PC-3 (cell line): Measurements from ENCODE around the gene ULK4. TPM values are rescaled to one million over a fixed set of nuclear protein-coding genes. Genes with fewer than 3 reads are reported as not detected.

Source experiments
- ATAC-seq: fragments of 200-7000 bp; cut with Tn5 transposase; 2 replicates; pipeline ENCODE4 v1.9.1; 2020; ENCODE audit warnings: mild to moderate bottlenecking, moderate library complexity
- BruUV-seq: library from RNA; stranded (reverse); fragments of 400-500 nt; replicated peaks from 2 replicates; lab custom pipeline; 2021; lab: Mats Ljungman, UMichigan
- CTCF ChIA-PET: fragments of 300-600 bp; sonication (Branson Sonifier 250); formaldehyde crosslinking; loops from one replicate; lab custom pipeline; 2022; ENCODE audit warnings: antibody characterized with exemption; lab: Charles Lee
- POLR2A ChIA-PET: fragments of 300-600 bp; sonication (Branson Sonifier 250); formaldehyde crosslinking; loops from one replicate; lab custom pipeline; 2022; ENCODE audit warnings: antibody characterized with exemption; ENCODE audit not compliant: unreplicated experiment; lab: Charles Lee
- DNase-seq: peaks from one replicate; pipeline ENCODE4 v3.0.0-alpha.2; 2015
- H2AFZ ChIP-seq: fragments of 300-600 bp; sonication (generic); 2 replicates; pipeline ENCODE4 v1.6.0; 2016; ENCODE audit warnings: antibody characterized with exemption, low read length
- H3F3A ChIP-seq: fragments of 300-600 bp; sonication (generic); one replicate; pipeline ENCODE4 v1.6.0; 2017; ENCODE audit warnings: antibody characterized with exemption, low read length, control low read depth, mild to moderate bottlenecking; ENCODE audit not compliant: unreplicated experiment
- H3K27ac ChIP-seq: fragments of 300-600 bp; sonication (generic); 2 replicates; pipeline ENCODE4 v1.5.1; 2016; ENCODE audit warnings: mild to moderate bottlenecking, low read length
- H3K27me3 ChIP-seq: fragments of 300-600 bp; sonication (generic); 2 replicates; pipeline ENCODE4 v1.6.1; 2016; ENCODE audit warnings: low read length, mixed read lengths
- H3K36me3 ChIP-seq: fragments of 300-600 bp; sonication (generic); 2 replicates; pipeline ENCODE4 v1.6.1; 2016; ENCODE audit warnings: low read depth, mixed run types, low read length, mixed read lengths
- H3K4me1 ChIP-seq: fragments of 300-600 bp; sonication (generic); 2 replicates; pipeline ENCODE4 v1.5.1; 2016; ENCODE audit warnings: low read length; ENCODE audit not compliant: insufficient read depth
- H3K4me2 ChIP-seq: fragments of 300-600 bp; sonication (generic); 2 replicates; pipeline ENCODE4 v1.6.0; 2016; ENCODE audit warnings: low read length
- H3K4me3 ChIP-seq: fragments of 300-600 bp; sonication (generic); 2 replicates; pipeline ENCODE4 v1.5.1; 2016; ENCODE audit warnings: mild to moderate bottlenecking, low read length, mixed read lengths
- H3K79me2 ChIP-seq: fragments of 300-600 bp; sonication (generic); 2 replicates; pipeline ENCODE4 v1.6.1; 2017; ENCODE audit warnings: low read length, mixed read lengths
- H3K9ac ChIP-seq: fragments of 300-600 bp; sonication (generic); 2 replicates; pipeline ENCODE4 v1.6.0; 2016; ENCODE audit warnings: mild to moderate bottlenecking, low read length
- H3K9me2 ChIP-seq: fragments of 300-600 bp; sonication (generic); replicated peaks from 2 replicates; pipeline ENCODE4 v1.6.1; 2016; ENCODE audit warnings: mixed run types, low read length, mixed read lengths
- H3K9me3 ChIP-seq: fragments of 300-600 bp; sonication (generic); 2 replicates; pipeline ENCODE4 v1.6.1; 2016; ENCODE audit warnings: low read length, mixed read lengths
- H4K20me1 ChIP-seq: fragments of 300-600 bp; sonication (generic); 2 replicates; pipeline ENCODE4 v1.6.1; 2016; ENCODE audit warnings: low read length, mixed read lengths
- CTCF ChIP-seq: fragments of 300-600 bp; sonication (generic); conservative IDR thresholded peaks from 2 replicates; pipeline ENCODE4 v1.5.1; 2017; ENCODE audit warnings: antibody characterized with exemption, low read depth, mild to moderate bottlenecking, low read length
- EZH2 ChIP-seq: fragments of 300-600 bp; sonication (generic); IDR thresholded peaks from one replicate; pipeline ENCODE4 v1.6.1; 2017; ENCODE audit warnings: antibody characterized with exemption, mild to moderate bottlenecking, low read length; ENCODE audit not compliant: unreplicated experiment
- EZH2phosphoT487 ChIP-seq: fragments of 300-600 bp; sonication (generic); IDR thresholded peaks from 2 replicates; pipeline ENCODE4 v1.6.1; 2018; ENCODE audit warnings: mild to moderate bottlenecking, antibody characterized with exemption, low read length, borderline replicate concordance
- intact Hi-C: fragments of 100-400 bp; cut with micrococcal nuclease; formaldehyde crosslinking; loops from 2 replicates; pipeline ENCODE4 v1.9.0; 2023
- total RNA-seq: library from RNA; depleted of rRNA; stranded (reverse); fragments of >200 nt; gene quantifications from 2 replicates; pipeline ENCODE4 v1.2.3, GENCODE V29; 2014

Gene ULK4
- total RNA-seq, 1 experiment from 2014 or later = 4.8 TPM

DNA sequence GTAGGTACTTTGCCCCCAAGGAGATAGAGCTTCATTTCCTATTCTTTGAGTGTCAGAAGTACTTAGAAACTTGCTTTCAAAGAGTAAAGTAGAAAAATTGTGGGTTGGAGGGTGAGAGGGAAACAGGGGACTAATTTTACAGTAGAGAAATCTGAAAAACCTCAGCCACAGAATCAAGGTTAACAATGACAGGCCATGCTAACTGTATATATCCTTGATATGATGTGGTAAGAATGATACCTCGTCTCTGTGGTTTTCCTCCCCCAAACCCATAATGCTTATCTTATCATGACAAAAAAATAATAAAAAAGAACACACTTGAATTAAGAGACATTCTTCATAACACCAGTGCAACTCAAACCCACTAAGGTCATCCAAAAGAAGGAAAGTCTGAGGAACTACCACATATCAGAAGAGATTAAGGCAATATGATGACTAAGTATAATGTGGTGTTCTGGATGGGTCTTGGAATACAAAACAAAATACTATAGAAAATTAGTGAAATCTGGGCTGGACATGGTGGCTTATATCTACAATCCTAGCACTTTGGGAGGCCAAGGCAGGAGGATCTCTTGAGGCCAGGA, 360.4 kb downstream of the ULK4 start:
- no peaks in the 10 kb centered on the region for H3K27me3 ChIP-seq
- no TSS peak for BruUV-seq
- ATAC-seq = no peak
- H3K9me2 ChIP-seq = no peaks in the 10 kb centered on the region
- H3K79me2 ChIP-seq = no peaks in the 10 kb centered on the region
- no peak overlapping the region for H3K4me3 ChIP-seq
- H3K9me3 ChIP-seq = no peaks in the 10 kb centered on the region
- H3K9ac ChIP-seq = no peak overlapping the region
- H4K20me1 ChIP-seq = no peaks in the 10 kb centered on the region
- no peak for DNase-seq
- no peaks in the 10 kb centered on the region for H3K4me1 ChIP-seq
- H3K4me2 ChIP-seq = no peak overlapping the region
- intact Hi-C loops = no loop called here
- no peaks in the 10 kb centered on the region for H3F3A ChIP-seq
- H2AFZ ChIP-seq = no peak overlapping the region
- ChIA-PET CTCF (no interaction called here), POLR2A (no interaction called here)
- no peak overlapping the region for H3K27ac ChIP-seq
- TF ChIP-seq CTCF = no peak
- no peak for TF ChIP-seq EZH2phosphoT487
- TF ChIP-seq EZH2 = no peak
- H3K36me3 ChIP-seq = no peaks in the 10 kb centered on the region

DNA sequence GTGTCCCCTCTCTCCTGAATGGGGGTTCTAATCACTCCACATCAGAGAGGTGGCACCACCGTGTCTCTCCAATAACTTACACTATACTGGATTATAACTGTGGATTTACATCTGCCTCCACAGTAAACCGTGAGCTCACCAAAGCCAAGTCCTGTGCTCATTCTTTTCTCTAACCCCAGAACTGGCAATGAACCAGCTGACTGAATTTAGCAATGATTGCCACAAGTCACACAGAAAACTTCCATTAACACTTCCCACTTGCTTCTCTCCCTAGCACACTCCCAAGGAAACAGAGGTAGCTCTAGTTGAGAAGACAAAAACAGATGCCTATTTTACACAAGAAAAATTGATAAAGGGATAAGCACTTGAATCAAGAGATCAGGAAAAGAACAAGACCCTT, 361.3 kb downstream of the ULK4 start:
- ChIA-PET POLR2A (no interaction called here), CTCF (no interaction called here)
- no peak overlapping the region for H3K4me2 ChIP-seq
- H3K9me3 ChIP-seq = no peaks in the 10 kb centered on the region
- BruUV-seq = no TSS peak
- ATAC-seq = no peak
- H3K4me1 ChIP-seq = no peaks in the 10 kb centered on the region
- H3F3A ChIP-seq = no peaks in the 10 kb centered on the region
- TF ChIP-seq EZH2phosphoT487 = no peak
- TF ChIP-seq EZH2 = no peak
- TF ChIP-seq CTCF = no peak
- intact Hi-C loops = no loop called here
- DNase-seq = no peak
- no peaks in the 10 kb centered on the region for H3K9me2 ChIP-seq
- H3K27ac ChIP-seq = no peak overlapping the region
- no peak overlapping the region for H3K4me3 ChIP-seq
- no peaks in the 10 kb centered on the region for H3K79me2 ChIP-seq
- H3K27me3 ChIP-seq = no peaks in the 10 kb centered on the region
- H2AFZ ChIP-seq = no peak overlapping the region
- H3K36me3 ChIP-seq = no peaks in the 10 kb centered on the region
- H4K20me1 ChIP-seq = no peaks in the 10 kb centered on the region
- no peak overlapping the region for H3K9ac ChIP-seq

GRCh38 chr3:41599127-41599484, 362.8 kb downstream of the ULK4 start:
- Histone ChIP-seq H3K27ac (no peak overlapping the region), H3K36me3 (no peaks in the 10 kb centered on the region), H3K4me3 (no peak overlapping the region), H3K79me2 (no peaks in the 10 kb centered on the region), H4K20me1 (no peaks in the 10 kb centered on the region), H3K9me2 (no peaks in the 10 kb centered on the region), H3K4me1 (no peaks in the 10 kb centered on the region), H3K9me3 (no peaks in the 10 kb centered on the region), H3K4me2 (no peak overlapping the region), H3K9ac (no peak overlapping the region), H3K27me3 (no peaks in the 10 kb centered on the region), H2AFZ (no peak overlapping the region), H3F3A (no peaks in the 10 kb centered on the region)
- CTCF ChIA-PET = no interaction called here
- no TSS peak for BruUV-seq
- no peak for DNase-seq
- POLR2A ChIA-PET = no interaction called here
- intact Hi-C loops = no loop called here
- no peak for TF ChIP-seq EZH2
- no peak for TF ChIP-seq CTCF
- ATAC-seq = no peak
